Activated CD4-positive, CD25-positive, alpha-beta regulatory T cell treated with anti-CD3 and anti-CD28 coated beads, Interleukin-2, amount 50 U/mL, for 24 hours (primary cell): ENCODE results near the gene WDR88.
"Not testable (repeated sequence)": the region's sequence is repeated elsewhere in the genome, so short reads cannot be mapped to it uniquely, and the experiment has no call there.

Experiments
- ATAC-seq, 2 donors: fragments of 150-1000 bp; cut with Tn5 transposase; one replicate each; pipeline ENCODE4 v1.10.0; 2021; ENCODE audit warnings: mild to moderate bottlenecking in 1 of 2, moderate library complexity in 1 of 2

WDR88 gene

DNA sequence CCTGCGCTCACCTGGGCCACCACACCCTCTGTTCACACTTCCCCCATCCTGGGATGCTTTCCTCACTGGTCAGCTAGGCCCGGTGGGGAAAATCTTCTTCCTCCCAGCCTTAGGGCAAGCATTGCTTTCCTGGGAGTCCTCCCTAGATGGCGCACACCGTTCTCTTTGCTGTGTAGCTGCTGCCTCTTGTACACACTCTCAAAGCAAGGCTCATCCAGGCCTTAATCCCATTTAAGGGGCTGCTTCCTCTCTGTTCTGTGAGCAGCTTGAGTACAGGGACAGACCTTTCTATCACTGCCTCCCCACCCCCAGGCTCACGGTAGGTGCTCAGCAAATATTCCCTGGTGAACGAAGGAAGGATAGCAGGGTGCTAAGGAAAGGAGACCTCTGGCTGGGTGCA is 82.7 kb downstream of the WDR88 start:
- no peak for ATAC-seq

DNA sequence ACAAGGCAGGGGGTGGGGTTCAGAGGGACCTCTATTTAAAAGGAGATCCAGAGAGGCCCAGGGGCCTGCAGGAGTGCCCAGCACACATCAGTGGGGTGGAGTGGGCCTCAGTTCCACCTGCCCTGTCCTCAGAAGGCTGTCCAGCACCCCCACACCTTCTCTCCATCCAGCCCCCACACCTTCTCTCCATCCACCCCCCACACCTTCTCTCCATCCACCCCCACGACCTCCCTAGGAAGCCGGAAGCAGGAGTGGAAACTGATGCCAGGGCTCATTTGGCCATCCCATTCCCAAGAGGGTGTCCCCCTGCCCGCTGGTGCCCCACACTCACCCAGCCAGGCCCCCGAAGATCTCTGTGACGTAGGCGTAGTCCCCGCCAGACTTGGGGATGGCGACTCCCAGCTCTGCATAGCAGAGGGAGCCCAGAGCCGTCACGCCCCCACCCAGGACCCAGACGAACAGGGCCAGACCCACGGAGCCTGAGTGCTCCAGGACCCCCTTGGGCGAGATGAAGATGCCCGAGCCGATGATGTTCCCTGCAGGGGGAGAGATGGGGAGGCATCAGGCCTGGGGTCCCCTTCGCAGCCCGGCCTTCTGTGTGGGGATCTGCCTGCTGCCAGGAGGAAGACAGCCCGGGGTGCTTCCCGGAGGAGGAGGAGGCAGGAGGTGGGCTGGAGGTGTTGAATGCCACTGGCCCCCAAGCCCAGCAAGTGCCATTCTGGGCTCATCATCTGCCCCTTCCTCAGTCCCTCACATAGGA is 83.7 kb downstream of the WDR88 start:
- ATAC-seq: no peak

DNA sequence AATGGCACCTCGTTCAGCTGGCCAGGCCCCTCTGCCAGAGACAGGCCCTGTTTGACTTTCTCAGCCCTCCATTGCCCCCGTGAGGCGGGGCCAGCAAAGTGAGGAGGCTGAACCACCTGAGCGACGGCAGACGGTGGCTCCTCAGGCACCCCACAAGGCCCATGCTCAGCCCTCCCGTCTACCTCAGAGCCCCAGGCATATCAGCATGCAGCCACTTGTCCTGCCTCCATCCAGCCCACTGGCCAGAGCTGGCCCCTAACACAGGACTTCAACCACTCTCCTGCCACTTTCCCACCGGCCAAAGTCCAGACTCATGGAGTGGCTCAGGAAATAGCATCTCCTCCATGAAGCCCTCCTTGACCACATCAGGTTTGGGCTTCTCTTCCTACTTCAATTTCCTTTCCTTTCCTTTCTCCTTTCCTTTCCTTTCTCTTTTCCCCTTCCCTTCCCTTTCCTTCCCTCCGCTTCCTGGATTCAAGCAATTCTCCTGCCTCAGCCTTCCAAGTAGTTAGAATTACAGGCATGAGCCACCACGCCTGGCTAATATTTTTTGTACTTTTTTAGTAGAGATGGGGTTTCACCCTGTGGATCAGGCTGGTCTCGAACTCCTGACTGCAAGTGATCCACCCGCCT is 84.4 kb downstream of the WDR88 start:
- ATAC-seq: no peak

DNA sequence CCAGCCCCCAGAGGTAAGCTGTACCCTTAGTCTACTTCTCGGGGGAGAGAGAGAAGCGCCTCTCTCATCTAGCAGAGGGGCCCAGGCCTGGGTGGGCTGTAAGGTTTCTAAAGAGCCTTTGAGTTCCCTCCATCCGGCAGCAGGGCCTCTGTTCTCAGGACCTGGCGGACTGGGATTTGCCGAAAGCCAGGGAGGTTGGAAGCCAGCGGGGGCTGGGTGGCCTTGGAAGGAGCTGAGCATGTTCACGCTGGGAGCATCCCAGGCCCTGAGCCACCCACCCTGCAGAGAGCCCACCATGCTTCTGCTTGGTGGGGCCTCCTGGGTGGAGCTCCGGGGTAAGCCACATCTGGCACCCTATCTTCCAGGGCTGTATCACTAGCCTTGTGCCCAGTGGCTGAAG is 86.0 kb downstream of the WDR88 start:
- no peak for ATAC-seq

DNA sequence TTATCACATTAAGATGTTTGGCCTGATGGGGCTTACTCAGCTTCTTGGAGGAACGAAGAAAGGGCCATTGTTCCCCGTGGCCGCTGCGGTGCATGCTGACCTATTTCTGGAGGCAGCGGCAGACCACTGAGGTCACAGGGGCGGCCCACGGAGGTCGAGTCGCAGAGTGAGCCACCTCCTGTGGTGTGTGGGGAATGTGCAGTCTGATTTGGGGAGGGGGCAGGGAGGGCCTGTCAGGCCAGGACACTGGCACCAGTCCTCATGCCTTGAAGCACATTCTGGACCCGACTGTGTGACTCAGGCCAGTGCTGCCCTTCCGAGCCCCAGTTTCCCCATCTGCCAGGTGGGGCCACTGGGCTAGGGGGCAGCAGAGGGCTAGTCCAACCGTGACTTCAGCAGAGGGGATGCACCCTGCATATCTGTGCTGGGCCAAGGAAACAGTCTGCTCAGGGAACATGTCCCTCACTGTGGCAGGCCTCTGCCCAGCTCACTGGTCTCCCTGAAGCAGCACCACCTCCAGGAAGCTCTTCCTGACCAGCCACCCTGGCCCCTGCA is 87.4 kb downstream of the WDR88 start:
- no peak for ATAC-seq

DNA sequence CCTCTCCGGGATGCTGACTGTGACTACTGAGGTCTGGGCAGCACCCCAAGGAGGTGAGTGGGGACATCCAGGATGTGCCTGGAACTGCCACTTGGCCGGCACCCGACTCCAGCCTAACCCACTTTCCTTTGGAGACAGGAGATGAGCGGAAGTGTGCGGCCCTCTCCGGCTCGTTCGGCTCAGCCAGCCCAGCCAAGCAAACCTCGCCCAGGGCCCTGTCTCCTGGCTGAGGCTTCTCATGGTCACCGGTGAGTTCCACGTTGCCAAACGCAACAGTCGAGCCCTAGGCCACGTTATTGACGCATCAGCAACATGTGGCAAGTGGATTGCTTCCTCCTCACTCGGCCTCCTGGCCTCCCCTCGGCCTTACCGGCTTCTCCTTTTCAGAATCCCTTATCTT is 88.2 kb downstream of the WDR88 start:
- no peak for ATAC-seq

DNA sequence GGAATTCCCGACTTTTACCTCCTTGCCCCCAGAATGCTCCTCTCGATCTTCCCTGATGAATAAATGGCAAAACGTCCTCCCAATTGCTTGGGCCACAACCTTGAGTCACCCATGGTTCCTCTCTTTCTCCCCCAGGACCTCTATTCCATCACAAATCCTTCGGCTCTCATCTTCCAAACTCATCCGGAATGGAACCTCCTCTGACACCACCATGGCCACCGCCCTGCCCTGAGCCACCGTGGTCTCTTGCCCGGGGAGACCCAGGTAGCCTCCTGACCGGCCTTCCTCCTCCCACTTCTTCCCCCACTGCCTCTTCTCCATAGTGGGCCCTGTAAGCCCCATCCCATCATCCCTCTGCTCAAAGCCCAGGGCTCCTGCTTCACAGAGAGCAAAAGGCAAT is 88.8 kb downstream of the WDR88 start:
- no peak for ATAC-seq

DNA sequence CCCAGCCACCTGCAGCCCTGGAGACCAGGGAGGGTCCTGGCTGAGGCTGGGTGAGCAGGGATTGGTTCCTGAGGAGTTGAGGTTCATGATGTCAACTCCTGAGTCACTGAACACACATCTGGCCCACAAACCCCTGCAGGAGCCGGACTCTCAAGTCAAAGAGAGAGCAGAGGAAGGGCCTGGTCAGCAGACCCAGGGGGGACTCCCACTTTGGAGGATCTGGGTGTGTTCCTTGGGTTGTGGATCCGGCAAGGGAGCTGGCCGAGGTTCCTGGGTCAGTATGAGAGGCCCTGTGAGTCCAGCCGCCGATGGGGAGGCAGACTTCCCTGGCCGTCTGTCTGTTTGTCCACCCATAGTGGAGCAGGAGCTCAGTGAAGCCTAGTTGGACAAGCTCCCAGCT is 89.7 kb downstream of the WDR88 start:
- ATAC-seq: no peak

DNA sequence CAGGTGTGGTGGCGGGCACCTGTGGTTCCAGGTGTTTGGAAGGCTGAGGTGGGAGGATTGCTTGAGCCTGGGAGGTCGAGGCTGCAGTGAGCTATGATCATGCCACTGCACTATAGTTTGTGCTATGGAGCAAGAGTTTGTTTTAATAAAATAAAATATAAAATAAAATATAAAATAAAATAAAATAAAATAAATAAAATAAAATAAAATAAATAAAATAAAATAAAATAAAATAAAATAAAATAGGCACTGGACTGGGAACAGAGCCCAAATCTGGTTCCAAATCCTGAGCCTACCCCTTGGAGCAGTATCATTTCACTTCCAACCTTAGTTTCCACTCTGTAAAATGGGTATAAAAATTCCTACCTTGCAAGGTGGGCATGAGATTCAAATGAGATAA is 90.3 kb downstream of the WDR88 start:
- not testable (repeated sequence) for ATAC-seq

DNA sequence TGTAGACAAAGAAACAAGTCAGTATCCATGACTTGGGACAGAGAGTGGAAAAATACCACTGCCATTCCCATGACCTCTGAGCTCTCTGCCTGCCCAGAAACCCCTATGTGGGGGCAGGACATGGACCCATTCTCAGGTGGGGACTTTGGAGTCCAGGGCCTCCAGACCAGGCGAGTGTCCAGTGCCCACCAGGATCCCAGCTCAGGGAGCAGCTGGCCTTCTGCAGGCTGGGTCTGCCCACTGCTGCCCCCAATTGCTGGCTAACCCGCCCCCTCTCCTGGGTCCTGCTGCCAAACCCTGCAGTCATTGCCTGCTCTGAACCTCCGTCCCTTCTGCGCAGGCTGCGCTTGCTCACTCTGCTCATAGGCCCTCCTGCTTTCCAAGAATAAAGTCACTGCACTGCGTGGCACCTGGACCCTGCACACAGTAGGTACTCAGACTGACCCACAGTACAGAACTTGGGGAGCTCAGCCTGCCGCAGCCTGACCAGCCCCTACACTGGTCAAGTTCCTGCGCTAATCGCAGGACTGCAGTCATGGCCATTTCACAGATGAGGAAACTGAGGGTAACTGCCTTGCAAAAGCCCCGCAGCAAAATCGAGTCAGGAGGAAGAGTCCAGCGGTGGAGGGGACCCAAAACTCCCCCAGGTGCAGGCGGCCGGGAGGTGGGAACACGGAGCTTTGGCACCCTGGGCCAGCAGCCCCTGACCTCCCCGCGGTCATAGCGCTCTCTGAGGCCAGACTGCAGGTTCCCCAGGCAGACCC is 93.0 kb downstream of the WDR88 start:
- ATAC-seq: no peak
